PC-3 (cell line): ENCODE measurements around the gene ZIC2.

Source experiments
- CTCF ChIP-seq: fragments of 300-600 bp; sonication (generic); conservative IDR thresholded peaks from 2 replicates; pipeline ENCODE4 v1.5.1; 2017; ENCODE audit warnings: antibody characterized with exemption, low read depth, mild to moderate bottlenecking, low read length
- EZH2 ChIP-seq: fragments of 300-600 bp; sonication (generic); IDR thresholded peaks from one replicate; pipeline ENCODE4 v1.6.1; 2017; ENCODE audit warnings: antibody characterized with exemption, mild to moderate bottlenecking, low read length; ENCODE audit not compliant: unreplicated experiment
- EZH2phosphoT487 ChIP-seq: fragments of 300-600 bp; sonication (generic); IDR thresholded peaks from 2 replicates; pipeline ENCODE4 v1.6.1; 2018; ENCODE audit warnings: mild to moderate bottlenecking, antibody characterized with exemption, low read length, borderline replicate concordance

- no peak for TF ChIP-seq CTCF
- TF ChIP-seq EZH2, result no peak
- no peak for TF ChIP-seq EZH2phosphoT487
These were observed 20.8 kb upstream of the ZIC2 start for GRCh38 chr13:99960663-99961311.
